Measurements from ENCODE around the gene PER1. TPM values are rescaled to one million over a fixed set of nuclear protein-coding genes. Genes with fewer than 3 reads are reported as not detected.

Gene PER1
- total and polyA plus RNA-seq, 2 of the 13 experiments (the other 11 are each of a cell fraction or from before 2014, with no cell fraction given) = 2.6 to 3.6 TPM

DNA sequence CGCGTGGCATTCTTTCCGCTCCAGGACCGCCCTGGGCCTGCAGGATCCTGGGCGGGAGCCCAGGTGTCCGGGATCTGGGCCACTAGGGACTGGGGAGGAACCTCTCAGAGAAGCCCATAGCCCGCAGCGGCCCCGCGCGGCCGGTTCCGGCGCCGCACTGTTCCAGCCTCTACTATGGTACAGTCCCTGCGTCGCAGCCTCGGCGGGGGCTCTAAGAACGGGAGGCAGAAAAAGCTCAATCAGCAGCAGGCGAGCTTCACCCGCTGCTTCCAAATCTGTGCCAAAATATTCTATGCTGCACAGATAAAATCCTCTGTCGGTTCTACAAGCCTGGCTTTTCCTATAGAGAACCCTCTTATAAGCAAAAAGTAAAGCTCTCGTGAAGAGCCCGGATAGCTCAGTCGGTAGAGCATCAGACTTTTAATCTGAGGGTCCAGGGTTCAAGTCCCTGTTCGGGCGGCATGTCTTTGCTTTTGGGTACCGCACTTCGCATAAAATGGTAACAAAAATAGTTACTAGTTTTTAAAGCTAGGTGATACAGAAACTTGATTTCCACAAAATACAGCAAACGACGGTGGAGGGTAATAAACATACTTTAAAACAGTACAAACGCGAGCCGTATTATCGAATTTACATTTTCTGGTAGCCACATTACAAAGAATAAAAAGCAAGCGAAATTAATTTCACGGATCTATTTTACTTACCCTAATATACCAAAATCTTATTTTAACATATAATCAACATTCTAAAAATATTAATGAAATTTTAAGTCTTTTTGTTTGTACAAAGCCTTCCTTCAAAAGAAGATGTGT is 33.2 kb downstream of the PER1 start (continued):
- no peak for TF ChIP-seq RELA (CRISPR knock-in tag; IDR thresholded peaks at IDR 0.05)
- 0 out of 2 replicates have a peak, but pooled peaks have one; percentile 4 for TF ChIP-seq NFYB (CRISPR knock-in tag; IDR thresholded peaks at IDR 0.05)
- TF ChIP-seq, protein P1, sequence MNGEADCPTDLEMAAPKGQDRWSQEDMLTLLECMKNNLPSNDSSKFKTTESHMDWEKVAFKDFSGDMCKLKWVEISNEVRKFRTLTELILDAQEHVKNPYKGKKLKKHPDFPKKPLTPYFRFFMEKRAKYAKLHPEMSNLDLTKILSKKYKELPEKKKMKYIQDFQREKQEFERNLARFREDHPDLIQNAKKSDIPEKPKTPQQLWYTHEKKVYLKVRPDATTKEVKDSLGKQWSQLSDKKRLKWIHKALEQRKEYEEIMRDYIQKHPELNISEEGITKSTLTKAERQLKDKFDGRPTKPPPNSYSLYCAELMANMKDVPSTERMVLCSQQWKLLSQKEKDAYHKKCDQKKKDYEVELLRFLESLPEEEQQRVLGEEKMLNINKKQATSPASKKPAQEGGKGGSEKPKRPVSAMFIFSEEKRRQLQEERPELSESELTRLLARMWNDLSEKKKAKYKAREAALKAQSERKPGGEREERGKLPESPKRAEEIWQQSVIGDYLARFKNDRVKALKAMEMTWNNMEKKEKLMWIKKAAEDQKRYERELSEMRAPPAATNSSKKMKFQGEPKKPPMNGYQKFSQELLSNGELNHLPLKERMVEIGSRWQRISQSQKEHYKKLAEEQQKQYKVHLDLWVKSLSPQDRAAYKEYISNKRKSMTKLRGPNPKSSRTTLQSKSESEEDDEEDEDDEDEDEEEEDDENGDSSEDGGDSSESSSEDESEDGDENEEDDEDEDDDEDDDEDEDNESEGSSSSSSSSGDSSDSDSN (CRISPR knock-in tag; IDR thresholded peaks at IDR 0.05) = peak; percentile 54
- TF ChIP-seq SRSF9 (IDR thresholded peaks at IDR 0.05; ENCODE audit: borderline replicate concordance, insufficient read depth, low read depth, low read length, poor library complexity, severe bottlenecking) = no peak
- TF ChIP-seq, protein P2, sequence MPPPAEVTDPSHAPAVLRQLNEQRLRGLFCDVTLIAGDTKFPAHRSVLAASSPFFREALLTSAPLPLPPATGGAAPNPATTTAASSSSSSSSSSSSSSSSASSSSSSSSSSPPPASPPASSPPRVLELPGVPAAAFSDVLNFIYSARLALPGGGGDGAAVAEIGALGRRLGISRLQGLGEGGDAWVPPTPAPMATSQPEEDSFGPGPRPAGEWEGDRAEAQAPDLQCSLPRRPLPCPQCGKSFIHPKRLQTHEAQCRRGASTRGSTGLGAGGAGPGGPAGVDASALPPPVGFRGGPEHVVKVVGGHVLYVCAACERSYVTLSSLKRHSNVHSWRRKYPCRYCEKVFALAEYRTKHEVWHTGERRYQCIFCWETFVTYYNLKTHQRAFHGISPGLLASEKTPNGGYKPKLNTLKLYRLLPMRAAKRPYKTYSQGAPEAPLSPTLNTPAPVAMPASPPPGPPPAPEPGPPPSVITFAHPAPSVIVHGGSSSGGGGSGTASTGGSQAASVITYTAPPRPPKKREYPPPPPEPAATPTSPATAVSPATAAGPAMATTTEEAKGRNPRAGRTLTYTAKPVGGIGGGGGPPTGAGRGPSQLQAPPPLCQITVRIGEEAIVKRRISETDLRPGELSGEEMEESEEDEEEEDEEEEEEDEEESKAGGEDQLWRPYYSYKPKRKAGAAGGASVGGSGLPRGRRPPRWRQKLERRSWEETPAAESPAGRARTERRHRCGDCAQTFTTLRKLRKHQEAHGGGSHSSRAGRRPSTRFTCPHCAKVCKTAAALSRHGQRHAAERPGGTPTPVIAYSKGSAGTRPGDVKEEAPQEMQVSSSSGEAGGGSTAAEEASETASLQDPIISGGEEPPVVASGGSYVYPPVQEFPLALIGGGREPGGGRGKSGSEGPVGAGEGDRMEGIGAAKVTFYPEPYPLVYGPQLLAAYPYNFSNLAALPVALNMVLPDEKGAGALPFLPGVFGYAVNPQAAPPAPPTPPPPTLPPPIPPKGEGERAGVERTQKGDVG (CRISPR knock-in tag; IDR thresholded peaks at IDR 0.05; ENCODE audit: borderline replicate concordance) = no peak
- no peak for TF ChIP-seq YEATS2 (CRISPR knock-in tag; IDR thresholded peaks at IDR 0.05; ENCODE audit: borderline replicate concordance)
- no peak for TF ChIP-seq ZFP90 (CRISPR knock-in tag; IDR thresholded peaks at IDR 0.05; ENCODE audit: borderline replicate concordance)
- TF ChIP-seq RORA (CRISPR knock-in tag; IDR thresholded peaks at IDR 0.05) = no peak
- no peak for TF ChIP-seq PRMT3 (CRISPR knock-in tag; IDR thresholded peaks at IDR 0.05; ENCODE audit: borderline replicate concordance, low read depth)
- no peak for TF ChIP-seq GATAD1 (CRISPR knock-in tag; IDR thresholded peaks at IDR 0.05)
- no peak for TF ChIP-seq ZNF891 (CRISPR knock-in tag; IDR thresholded peaks at IDR 0.05)
- peak; percentile 37 for TF ChIP-seq SAP130 (CRISPR knock-in tag; IDR thresholded peaks at IDR 0.05; ENCODE audit: low read depth)
- TF ChIP-seq, protein P3, sequence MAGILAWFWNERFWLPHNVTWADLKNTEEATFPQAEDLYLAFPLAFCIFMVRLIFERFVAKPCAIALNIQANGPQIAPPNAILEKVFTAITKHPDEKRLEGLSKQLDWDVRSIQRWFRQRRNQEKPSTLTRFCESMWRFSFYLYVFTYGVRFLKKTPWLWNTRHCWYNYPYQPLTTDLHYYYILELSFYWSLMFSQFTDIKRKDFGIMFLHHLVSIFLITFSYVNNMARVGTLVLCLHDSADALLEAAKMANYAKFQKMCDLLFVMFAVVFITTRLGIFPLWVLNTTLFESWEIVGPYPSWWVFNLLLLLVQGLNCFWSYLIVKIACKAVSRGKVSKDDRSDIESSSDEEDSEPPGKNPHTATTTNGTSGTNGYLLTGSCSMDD (CRISPR knock-in tag; IDR thresholded peaks at IDR 0.05) = no peak
- TF ChIP-seq MYNN (CRISPR knock-in tag; IDR thresholded peaks at IDR 0.05; ENCODE audit: low read depth) = no peak
- TF ChIP-seq JUN (CRISPR knock-in tag; IDR thresholded peaks at IDR 0.05) = no peak
- TF ChIP-seq ARNT2 (CRISPR knock-in tag; IDR thresholded peaks at IDR 0.05; ENCODE audit: low read depth) = 0 out of 2 replicates have a peak, but pooled peaks have one; percentile 15
- TF ChIP-seq, protein P4, sequence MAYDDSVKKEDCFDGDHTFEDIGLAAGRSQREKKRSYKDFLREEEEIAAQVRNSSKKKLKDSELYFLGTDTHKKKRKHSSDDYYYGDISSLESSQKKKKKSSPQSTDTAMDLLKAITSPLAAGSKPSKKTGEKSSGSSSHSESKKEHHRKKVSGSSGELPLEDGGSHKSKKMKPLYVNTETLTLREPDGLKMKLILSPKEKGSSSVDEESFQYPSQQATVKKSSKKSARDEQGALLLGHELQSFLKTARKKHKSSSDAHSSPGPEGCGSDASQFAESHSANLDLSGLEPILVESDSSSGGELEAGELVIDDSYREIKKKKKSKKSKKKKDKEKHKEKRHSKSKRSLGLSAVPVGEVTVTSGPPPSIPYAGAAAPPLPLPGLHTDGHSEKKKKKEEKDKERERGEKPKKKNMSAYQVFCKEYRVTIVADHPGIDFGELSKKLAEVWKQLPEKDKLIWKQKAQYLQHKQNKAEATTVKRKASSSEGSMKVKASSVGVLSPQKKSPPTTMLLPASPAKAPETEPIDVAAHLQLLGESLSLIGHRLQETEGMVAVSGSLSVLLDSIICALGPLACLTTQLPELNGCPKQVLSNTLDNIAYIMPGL (CRISPR knock-in tag; IDR thresholded peaks at IDR 0.05; ENCODE audit: borderline replicate concordance in 1 of 2, low read depth in 1 of 2) = peak; percentile 95 to 98
- no peak for TF ChIP-seq ZNF761 (CRISPR knock-in tag; conservative IDR thresholded peaks at IDR 0.05)
- TF ChIP-seq, protein P5, sequence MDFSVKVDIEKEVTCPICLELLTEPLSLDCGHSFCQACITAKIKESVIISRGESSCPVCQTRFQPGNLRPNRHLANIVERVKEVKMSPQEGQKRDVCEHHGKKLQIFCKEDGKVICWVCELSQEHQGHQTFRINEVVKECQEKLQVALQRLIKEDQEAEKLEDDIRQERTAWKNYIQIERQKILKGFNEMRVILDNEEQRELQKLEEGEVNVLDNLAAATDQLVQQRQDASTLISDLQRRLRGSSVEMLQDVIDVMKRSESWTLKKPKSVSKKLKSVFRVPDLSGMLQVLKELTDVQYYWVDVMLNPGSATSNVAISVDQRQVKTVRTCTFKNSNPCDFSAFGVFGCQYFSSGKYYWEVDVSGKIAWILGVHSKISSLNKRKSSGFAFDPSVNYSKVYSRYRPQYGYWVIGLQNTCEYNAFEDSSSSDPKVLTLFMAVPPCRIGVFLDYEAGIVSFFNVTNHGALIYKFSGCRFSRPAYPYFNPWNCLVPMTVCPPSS (IDR thresholded peaks at IDR 0.05) = no peak

All from HepG2 (cell line).